ENCODE data around the gene ZCCHC24. TPM values are rescaled to one million over a fixed set of nuclear protein-coding genes. Genes with fewer than 3 reads are reported as not detected.

Gene ZCCHC24
- total RNA-seq, 3 donors from 2014 or later = 18.7 to 50.8 (median 48.8) TPM

DNA sequence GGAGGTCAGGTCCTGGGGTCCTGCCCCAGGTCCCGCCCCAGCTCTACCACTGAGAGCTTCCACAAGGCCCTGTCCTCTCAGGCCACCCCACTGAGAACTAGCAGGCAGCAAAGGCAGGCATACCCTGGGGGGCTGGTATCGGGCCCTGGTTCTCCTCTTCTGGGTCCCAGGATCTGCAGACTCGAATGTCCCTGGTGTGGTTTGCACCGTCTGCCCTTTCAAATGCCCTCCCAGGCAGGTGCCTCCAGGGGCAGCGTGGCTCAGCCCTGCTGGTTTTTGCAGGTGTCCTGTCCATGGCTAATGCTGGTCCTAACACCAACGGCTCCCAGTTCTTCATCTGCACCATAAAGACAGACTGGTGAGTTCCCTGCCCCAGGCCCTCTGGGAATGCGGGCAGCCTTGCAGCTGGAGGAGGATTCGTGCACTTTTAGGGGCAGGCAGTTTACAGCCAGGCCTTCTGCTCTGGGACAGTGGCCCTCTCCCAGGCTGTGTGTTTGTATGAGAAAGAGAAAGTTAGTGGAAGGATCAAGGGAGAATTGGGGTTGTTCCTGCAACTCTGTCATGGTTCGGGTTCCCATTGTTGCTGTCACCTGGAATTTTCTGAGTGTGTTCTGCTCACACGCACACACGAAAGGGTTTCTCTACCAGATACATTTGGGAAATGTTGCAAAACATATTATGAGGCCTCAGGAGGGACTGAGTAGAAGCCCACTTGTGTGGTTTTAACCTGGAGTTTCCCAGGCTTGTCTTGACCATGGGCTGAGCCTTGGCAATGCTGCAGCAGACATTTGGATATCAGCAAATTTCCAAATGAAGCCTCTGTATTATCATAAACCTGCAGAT, 93.2 kb downstream of the ZCCHC24 start:
- no peak for DNase-seq (ENCODE audit: low spot score in 2 of 2)
- H3K4me1 ChIP-seq = no peaks in the 10 kb centered on the region
- H3K27me3 ChIP-seq = no peaks in the 10 kb centered on the region
- H3K27ac ChIP-seq = no peak overlapping the region
- TF ChIP-seq, protein P1, sequence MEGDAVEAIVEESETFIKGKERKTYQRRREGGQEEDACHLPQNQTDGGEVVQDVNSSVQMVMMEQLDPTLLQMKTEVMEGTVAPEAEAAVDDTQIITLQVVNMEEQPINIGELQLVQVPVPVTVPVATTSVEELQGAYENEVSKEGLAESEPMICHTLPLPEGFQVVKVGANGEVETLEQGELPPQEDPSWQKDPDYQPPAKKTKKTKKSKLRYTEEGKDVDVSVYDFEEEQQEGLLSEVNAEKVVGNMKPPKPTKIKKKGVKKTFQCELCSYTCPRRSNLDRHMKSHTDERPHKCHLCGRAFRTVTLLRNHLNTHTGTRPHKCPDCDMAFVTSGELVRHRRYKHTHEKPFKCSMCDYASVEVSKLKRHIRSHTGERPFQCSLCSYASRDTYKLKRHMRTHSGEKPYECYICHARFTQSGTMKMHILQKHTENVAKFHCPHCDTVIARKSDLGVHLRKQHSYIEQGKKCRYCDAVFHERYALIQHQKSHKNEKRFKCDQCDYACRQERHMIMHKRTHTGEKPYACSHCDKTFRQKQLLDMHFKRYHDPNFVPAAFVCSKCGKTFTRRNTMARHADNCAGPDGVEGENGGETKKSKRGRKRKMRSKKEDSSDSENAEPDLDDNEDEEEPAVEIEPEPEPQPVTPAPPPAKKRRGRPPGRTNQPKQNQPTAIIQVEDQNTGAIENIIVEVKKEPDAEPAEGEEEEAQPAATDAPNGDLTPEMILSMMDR (IDR thresholded peaks at IDR 0.05) = no peak
- no peak for TF ChIP-seq POLR2AphosphoS5 (IDR thresholded peaks at IDR 0.05)
- no peak for TF ChIP-seq POLR2A (IDR thresholded peaks at IDR 0.05)
- no peaks in the 10 kb centered on the region for H3K9me3 ChIP-seq
- intact Hi-C loops (cut with DNase I; ENCODE audit: low total_unique reads) = no loop called here
- H3K36me3 ChIP-seq = peaks cover 10% of the 10 kb centered on the region
- no peak overlapping the region for H3K4me3 ChIP-seq

DNA sequence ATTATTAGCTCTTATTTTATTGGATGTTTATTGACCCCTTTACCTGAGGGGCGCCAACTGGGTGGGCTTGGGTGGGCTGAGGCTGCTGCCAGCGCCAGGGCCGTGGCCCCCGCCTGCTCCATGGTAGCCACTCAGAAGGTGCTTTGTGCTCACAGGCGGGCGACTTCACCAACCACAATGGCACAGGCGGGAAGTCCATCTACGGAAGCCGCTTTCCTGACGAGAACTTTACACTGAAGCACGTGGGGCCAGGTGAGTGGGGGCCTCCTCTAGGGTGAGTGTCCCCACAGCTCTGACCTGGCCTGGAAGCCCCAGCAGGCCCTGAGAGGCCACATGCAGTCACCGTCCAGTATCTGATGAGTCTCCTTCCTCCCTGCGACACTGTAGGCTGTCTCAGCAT, 94.1 kb downstream of the ZCCHC24 start:
- intact Hi-C loops (cut with DNase I; ENCODE audit: low total_unique reads) = no loop called here
- Histone ChIP-seq H3K36me3 (peaks cover 10% of the 10 kb centered on the region), H3K9me3 (no peaks in the 10 kb centered on the region), H3K4me1 (no peaks in the 10 kb centered on the region), H3K27me3 (no peaks in the 10 kb centered on the region), H3K4me3 (no peak overlapping the region), H3K27ac (no peak overlapping the region)
- no peak for DNase-seq (ENCODE audit: low spot score in 2 of 2)
- TF ChIP-seq POLR2AphosphoS5 (IDR thresholded peaks at IDR 0.05) (no peak), POLR2A (IDR thresholded peaks at IDR 0.05) (no peak)
- TF ChIP-seq, protein P1 (IDR thresholded peaks at IDR 0.05) = no peak

DNA sequence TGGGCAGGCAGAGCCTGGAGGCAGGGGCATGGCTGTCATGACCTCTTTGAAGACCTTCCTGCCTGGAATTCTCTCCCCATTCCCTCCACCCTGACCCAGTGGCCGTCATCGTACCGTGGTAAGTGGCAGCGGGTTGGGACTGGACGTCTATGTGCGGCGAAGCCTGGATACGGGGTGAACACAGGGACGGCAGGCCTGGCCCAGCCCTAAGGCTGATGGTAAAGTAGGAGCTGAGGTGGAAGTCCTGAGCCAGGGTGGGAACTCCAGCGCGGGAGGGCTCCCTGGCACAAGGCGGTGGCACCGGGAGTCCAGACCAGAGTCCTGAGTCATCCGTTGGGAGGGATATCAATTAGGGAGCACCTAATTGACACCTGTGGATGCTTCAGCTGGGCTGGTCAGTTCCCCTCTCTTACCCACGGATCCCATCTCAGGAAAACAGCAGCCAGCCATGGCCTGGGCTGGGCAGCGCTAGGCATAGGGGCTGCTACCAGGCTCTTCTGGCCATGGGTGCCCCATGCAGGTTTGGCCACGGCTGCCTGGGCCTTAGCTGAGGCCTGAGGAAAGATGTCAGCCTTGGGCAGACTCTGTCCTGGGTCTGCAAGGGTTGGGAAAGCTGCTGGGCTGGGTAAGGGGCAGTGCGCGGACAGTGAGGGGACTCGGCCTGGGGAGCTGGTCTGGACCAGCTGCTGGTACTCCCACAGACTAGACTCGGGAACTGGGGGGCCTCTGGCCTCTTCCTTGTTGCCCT, 94.8 kb downstream of the ZCCHC24 start:
- TF ChIP-seq POLR2A (IDR thresholded peaks at IDR 0.05) (no peak), POLR2AphosphoS5 (IDR thresholded peaks at IDR 0.05) (no peak)
- TF ChIP-seq, protein P1 (IDR thresholded peaks at IDR 0.05) = no peak
- H3K36me3 ChIP-seq = peaks cover 10% of the 10 kb centered on the region
- no peak for DNase-seq (ENCODE audit: low spot score in 2 of 2)
- H3K4me3 ChIP-seq = no peak overlapping the region
- no peaks in the 10 kb centered on the region for H3K27me3 ChIP-seq
- intact Hi-C loops (cut with DNase I; ENCODE audit: low total_unique reads) = no loop called here
- no peak overlapping the region for H3K27ac ChIP-seq
- H3K9me3 ChIP-seq = no peaks in the 10 kb centered on the region
- H3K4me1 ChIP-seq = no peaks in the 10 kb centered on the region

DNA sequence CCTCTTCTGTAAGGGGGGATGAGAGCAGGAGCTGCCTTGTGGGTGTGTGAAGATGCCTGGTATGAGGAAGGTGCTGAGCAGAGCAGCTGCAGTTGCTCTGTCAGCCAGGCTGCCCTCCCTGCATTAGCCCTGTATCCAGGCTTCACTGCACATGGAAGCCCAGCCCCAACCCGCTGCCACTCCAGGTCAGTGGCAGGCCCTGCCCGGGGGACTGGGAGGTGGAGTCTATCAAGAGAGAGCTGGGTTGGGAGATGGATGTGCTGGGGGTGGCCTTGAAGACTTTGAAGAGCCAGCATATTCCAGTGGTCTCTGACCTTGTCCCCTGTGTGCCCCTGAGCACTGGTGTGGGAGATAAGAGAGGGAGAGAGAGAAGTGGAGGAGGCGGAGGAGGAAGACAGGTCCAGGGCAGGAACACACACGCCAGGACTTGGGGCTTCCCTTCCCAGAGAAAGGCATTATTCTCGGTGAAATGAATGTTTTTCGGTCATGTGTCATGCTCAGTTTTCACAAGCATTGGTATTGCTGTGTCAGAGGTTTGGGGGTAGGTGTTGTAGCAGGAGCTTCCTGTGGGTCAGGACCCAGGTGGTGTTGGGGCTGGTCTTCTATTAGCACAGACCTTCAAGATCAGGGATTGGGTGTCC, 95.5 kb downstream of the ZCCHC24 start:
- intact Hi-C loops (cut with DNase I; ENCODE audit: low total_unique reads) = no loop called here
- Histone ChIP-seq H3K4me1 (no peaks in the 10 kb centered on the region), H3K9me3 (no peaks in the 10 kb centered on the region), H3K4me3 (no peak overlapping the region), H3K36me3 (peaks cover 10% of the 10 kb centered on the region), H3K27ac (no peak overlapping the region), H3K27me3 (no peaks in the 10 kb centered on the region)
- no peak for TF ChIP-seq POLR2A (IDR thresholded peaks at IDR 0.05)
- TF ChIP-seq, protein P1 (IDR thresholded peaks at IDR 0.05) = no peak
- no peak for TF ChIP-seq POLR2AphosphoS5 (IDR thresholded peaks at IDR 0.05)
- no peak for DNase-seq (ENCODE audit: low spot score in 2 of 2)

Measured in breast epithelium (tissue), 4 donors.